Neural progenitor cell (in vitro differentiated cells): ENCODE results near the gene CEP128.

Experiments used
- CTCF ChIP-seq: fragments of 200-600 bp; sonication (generic); IDR thresholded peaks from 2 replicates; pipeline ENCODE4 v1.5.1; 2017; ENCODE audit warnings: antibody characterized with exemption, mild to moderate bottlenecking
- EZH2 ChIP-seq: fragments of 200-600 bp; sonication (generic); IDR thresholded peaks from 2 replicates; pipeline ENCODE4 v1.6.1; 2017; ENCODE audit warnings: antibody characterized with exemption, mild to moderate bottlenecking, moderate library complexity

- TF ChIP-seq EZH2 (no peak), CTCF (no peak)
Observed at GRCh38 chr14:80678436-80678835, 263.1 kb downstream of the CEP128 start.
